Caco-2 (cell line): ENCODE measurements around the gene RHAG. TPM values are rescaled to one million over a fixed set of nuclear protein-coding genes. Genes with fewer than 3 reads are reported as not detected.
"Not testable (repeated sequence)": the region's sequence is repeated elsewhere in the genome, so short reads cannot be mapped to it uniquely, and the experiment has no call there.

Source experiments
- BruUV-seq: library from RNA; stranded (reverse); fragments of 400-500 nt; replicated peaks from 2 replicates; lab custom pipeline; 2021; lab: Mats Ljungman, UMichigan
- CTCF ChIA-PET: fragments of 300-600 bp; sonication (Branson Sonifier 250); formaldehyde crosslinking; loops from one replicate; lab custom pipeline; 2022; ENCODE audit warnings: antibody characterized with exemption; lab: Charles Lee
- POLR2A ChIA-PET: fragments of 300-600 bp; sonication (Branson Sonifier 250); formaldehyde crosslinking; loops from one replicate; lab custom pipeline; 2022; ENCODE audit warnings: antibody characterized with exemption; lab: Charles Lee
- DNase-seq, 2 experiments: peaks; one replicate each; pipeline versions ENCODE4 v3.0.0 to v3.0.0-alpha.2; 2020 to 2022
- H3K27me3 ChIP-seq: replicated peaks from 2 replicates; pipeline ENCODE4 v1.6.0; 2011; ENCODE audit warnings: low read length; ENCODE audit not compliant: control insufficient read depth, insufficient read depth
- H3K36me3 ChIP-seq: 2 replicates; pipeline ENCODE4 v1.5.1; 2011; ENCODE audit warnings: low read length; ENCODE audit not compliant: control insufficient read depth, insufficient read depth
- H3K4me1 ChIP-seq: fragments of 250-450 bp; sonication (Bioruptor Pico); 2 replicates; pipeline ENCODE4 v1.5.1; 2020; ENCODE audit warnings: mild to moderate bottlenecking
- H3K4me3 ChIP-seq: 2 replicates; pipeline ENCODE4 v1.5.1; 2011; ENCODE audit warnings: low read depth, mild to moderate bottlenecking, control low read depth, low read length
- H3K9me3 ChIP-seq: fragments of 250-450 bp; sonication (Bioruptor Pico); 2 replicates; pipeline ENCODE4 v1.5.1; 2020; ENCODE audit warnings: mild to moderate bottlenecking, moderate library complexity
- H3K27ac Mint-ChIP-seq: one replicate; pipeline ENCODE4 v1.8.0; 2022; ENCODE audit warnings: mixed read lengths; ENCODE audit not compliant: unreplicated experiment
- H3K27me3 Mint-ChIP-seq: one replicate; pipeline ENCODE4 v1.8.0; 2022; ENCODE audit warnings: mixed read lengths; ENCODE audit not compliant: insufficient read depth, unreplicated experiment
- H3K36me3 Mint-ChIP-seq: one replicate; pipeline ENCODE4 v1.8.0; 2022; ENCODE audit warnings: mild to moderate bottlenecking, mixed read lengths; ENCODE audit not compliant: insufficient read depth, unreplicated experiment
- H3K4me1 Mint-ChIP-seq: one replicate; pipeline ENCODE4 v1.8.0; 2022; ENCODE audit warnings: low read depth, mixed read lengths; ENCODE audit not compliant: unreplicated experiment
- H3K4me3 Mint-ChIP-seq: one replicate; pipeline ENCODE4 v1.8.0; 2022; ENCODE audit warnings: mild to moderate bottlenecking, moderate library complexity, mixed read lengths; ENCODE audit not compliant: unreplicated experiment
- H3K9me3 Mint-ChIP-seq: one replicate; pipeline ENCODE4 v1.8.0; 2022; ENCODE audit warnings: mixed read lengths; ENCODE audit not compliant: unreplicated experiment
- CTCF ChIP-seq, 2 experiments: fragments of 200-600 bp in 1 of 2; IDR thresholded peaks; 1 replicate in 1 of 2; 2 replicates in 1 of 2; pipeline versions ENCODE4 v1.5.1 to v1.8.0; 2011 to 2022; ENCODE audit warnings: antibody characterized with exemption in 1 of 2, control low read depth in 1 of 2, inconsistent platforms in 1 of 2, low read depth in 1 of 2, low read length in 1 of 2, mild to moderate bottlenecking in 1 of 2, moderate library complexity in 1 of 2; ENCODE audit not compliant: insufficient read depth in 1 of 2, severe bottlenecking in 1 of 2, unreplicated experiment in 1 of 2
- intact Hi-C: fragments of 100-400 bp; cut with micrococcal nuclease; formaldehyde crosslinking; loops from one replicate; pipeline ENCODE4 v1.10.0; 2022; ENCODE audit not compliant: unreplicated experiment
- total RNA-seq: library from RNA; stranded (reverse); gene quantifications from 2 replicates; pipeline ENCODE4 v1.2.3, GENCODE V29; 2022

RHAG gene
- total RNA-seq, 1 experiment from 2014 or later = not detected

DNA sequence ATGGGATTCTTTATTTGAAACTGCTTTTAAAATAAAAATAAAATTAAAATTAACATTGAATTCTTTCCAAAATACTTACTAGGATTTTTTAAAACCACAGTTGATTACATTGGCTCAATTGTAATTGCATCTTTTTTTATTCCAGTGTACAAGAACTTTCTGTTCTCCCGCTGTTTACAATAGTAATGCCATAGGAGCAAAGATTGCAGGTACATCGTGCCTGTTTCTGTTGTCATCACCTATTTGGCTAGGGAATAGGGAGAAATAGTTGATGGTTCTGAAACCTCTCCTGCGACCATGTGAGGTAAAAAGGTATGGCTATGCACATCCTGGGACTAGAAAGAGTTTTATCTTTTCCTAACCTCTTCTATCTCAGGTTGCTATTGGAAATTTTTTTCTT is 28.2 kb upstream of the RHAG start:
- H3K27me3 Mint-ChIP-seq = no peaks in the 10 kb centered on the region
- H3K4me1 Mint-ChIP-seq = no peaks in the 10 kb centered on the region
- no peak for TF ChIP-seq CTCF (IDR thresholded peaks at IDR 0.05; ENCODE audit: insufficient read depth in 1 of 2, low read depth in 1 of 2, low read length in 1 of 2, severe bottlenecking in 1 of 2, unreplicated experiment in 1 of 2)
- no peaks in the 10 kb centered on the region for H3K36me3 ChIP-seq
- DNase-seq = no peak
- no peaks in the 10 kb centered on the region for H3K27me3 ChIP-seq
- H3K4me3 Mint-ChIP-seq = no peak overlapping the region
- no peak overlapping the region for H3K27ac Mint-ChIP-seq
- CTCF ChIA-PET = no interaction called here
- H3K9me3 ChIP-seq = no peaks in the 10 kb centered on the region
- H3K9me3 Mint-ChIP-seq = no peaks in the 10 kb centered on the region
- no peaks in the 10 kb centered on the region for H3K36me3 Mint-ChIP-seq
- POLR2A ChIA-PET = no interaction called here
- intact Hi-C loops = loop anchor here (5.0 kb wide), 1 partner anchor 43 kb away; no protein-coding TSS in a partner anchor
- no peak overlapping the region for H3K4me3 ChIP-seq
- peaks cover 23% of the 10 kb centered on the region for H3K4me1 ChIP-seq
- BruUV-seq = no TSS peak

- H3K36me3 ChIP-seq, CTCF ChIA-PET, H3K4me3 ChIP-seq: not testable (repeated sequence)
These were observed 27.4 kb upstream of the RHAG start for GRCh38 chr6:49664054-49664453.

DNA sequence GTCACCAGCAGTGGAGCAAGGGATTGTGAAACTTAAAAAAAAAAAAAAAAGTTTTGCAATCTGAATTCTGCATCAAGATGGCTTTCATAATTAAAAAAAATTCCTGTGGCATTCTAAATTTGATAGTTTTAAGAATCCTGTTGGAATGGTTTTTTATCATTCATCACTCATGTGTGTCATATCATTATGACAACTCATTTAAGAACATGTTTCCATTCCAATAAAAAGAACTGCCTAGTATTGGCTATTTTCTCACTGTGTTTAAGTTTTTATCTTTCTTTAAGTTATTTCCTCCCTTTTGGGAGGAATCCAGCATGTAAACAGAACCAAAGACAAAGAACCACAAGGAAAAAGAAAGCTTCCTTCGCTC is 26.2 kb upstream of the RHAG start:
- TF ChIP-seq CTCF (IDR thresholded peaks at IDR 0.05; ENCODE audit: insufficient read depth in 1 of 2, low read depth in 1 of 2, low read length in 1 of 2, severe bottlenecking in 1 of 2, unreplicated experiment in 1 of 2) = no peak
- Histone ChIP-seq H3K4me1 (peaks cover 10% of the 10 kb centered on the region), H3K27me3 (no peaks in the 10 kb centered on the region), H3K4me3 (no peak overlapping the region), H3K9me3 (no peaks in the 10 kb centered on the region), H3K36me3 (no peaks in the 10 kb centered on the region)
- no TSS peak for BruUV-seq
- no peaks in the 10 kb centered on the region for H3K27me3 Mint-ChIP-seq
- DNase-seq = no peak
- ChIA-PET POLR2A (no interaction called here), CTCF (no interaction called here)
- no peak overlapping the region for H3K4me3 Mint-ChIP-seq
- no peaks in the 10 kb centered on the region for H3K36me3 Mint-ChIP-seq
- no peaks in the 10 kb centered on the region for H3K4me1 Mint-ChIP-seq
- intact Hi-C loops = no loop called here
- no peaks in the 10 kb centered on the region for H3K9me3 Mint-ChIP-seq
- no peak overlapping the region for H3K27ac Mint-ChIP-seq

More at GRCh38 chr6:49664054-49664453, 27.4 kb upstream of the RHAG start:
- BruUV-seq, POLR2A ChIA-PET, intact Hi-C loops, H3K4me3 Mint-ChIP-seq, H3K27ac Mint-ChIP-seq, H3K27me3 ChIP-seq, H3K27me3 Mint-ChIP-seq, H3K9me3 ChIP-seq, DNase-seq, H3K36me3 Mint-ChIP-seq, H3K9me3 Mint-ChIP-seq, H3K4me1 Mint-ChIP-seq: not testable (repeated sequence)
- peaks cover 22% of the 10 kb centered on the region for H3K4me1 ChIP-seq
